KMS-11 (cell line): Measurements from ENCODE around the gene UBE2Z.
A peak's percentile ranks its signal among the peaks of the same experiment; 100 is the strongest.

Source experiments
- H2AFZ ChIP-seq: fragments of 200-600 bp; sonication (generic); 2 replicates; pipeline ENCODE4 v1.6.1; 2016; ENCODE audit warnings: antibody characterized with exemption, mixed run types, low read depth
- H3K27ac ChIP-seq: fragments of 200-600 bp; sonication (generic); 2 replicates; pipeline ENCODE4 v1.6.1; 2016; ENCODE audit warnings: mild to moderate bottlenecking, mixed run types
- H3K27me3 ChIP-seq: fragments of 200-600 bp; sonication (generic); 2 replicates; pipeline ENCODE4 v1.6.1; 2017; ENCODE audit warnings: mild to moderate bottlenecking, low read depth, mixed run types, moderate library complexity; ENCODE audit not compliant: insufficient read depth
- H3K36me3 ChIP-seq: fragments of 200-600 bp; sonication (generic); 2 replicates; pipeline ENCODE4 v1.6.1; 2017; ENCODE audit warnings: mild to moderate bottlenecking, mixed run types; ENCODE audit not compliant: insufficient read depth
- H3K4me1 ChIP-seq: fragments of 200-600 bp; sonication (generic); 2 replicates; pipeline ENCODE4 v1.6.1; 2016; ENCODE audit warnings: mild to moderate bottlenecking, low read depth, mixed run types; ENCODE audit not compliant: poor library complexity, severe bottlenecking
- H3K4me2 ChIP-seq: fragments of 200-600 bp; sonication (generic); 2 replicates; pipeline ENCODE4 v1.7.0; 2016; ENCODE audit warnings: mild to moderate bottlenecking, mixed run types
- H3K4me3 ChIP-seq: fragments of 200-600 bp; sonication (generic); IDR thresholded peaks from 2 replicates; pipeline ENCODE4 v1.6.1; 2017; ENCODE audit warnings: low read depth, low read length, mixed read lengths; ENCODE audit not compliant: insufficient read depth
- H3K79me2 ChIP-seq: fragments of 200-600 bp; sonication (generic); 2 replicates; pipeline ENCODE4 v1.6.1; 2016; ENCODE audit warnings: low read depth, mixed run types; ENCODE audit not compliant: insufficient read depth
- H3K9ac ChIP-seq: fragments of 200-600 bp; sonication (generic); 2 replicates; pipeline ENCODE4 v1.6.1; 2016; ENCODE audit warnings: mild to moderate bottlenecking, mixed run types
- H4K20me1 ChIP-seq: fragments of 200-600 bp; sonication (generic); 2 replicates; pipeline ENCODE4 v1.6.1; 2016; ENCODE audit warnings: mild to moderate bottlenecking, mixed run types; ENCODE audit not compliant: insufficient read depth
- CTCF ChIP-seq: fragments of 200-600 bp; sonication (generic); conservative IDR thresholded peaks from 2 replicates; pipeline ENCODE4 v1.6.1; 2017; ENCODE audit warnings: low read depth, mild to moderate bottlenecking, antibody characterized with exemption, low read length, moderate library complexity, mixed read lengths

UBE2Z gene

GRCh38 chr17:48907713-48908046 is 527 bp upstream of the UBE2Z start:
- peak overlapping the region; percentile 53; the same call in 1 of the 2 replicates for H2AFZ ChIP-seq
- H3K9ac ChIP-seq: peak overlapping the region; percentile 86
- no peak overlapping the region for H3K4me3 ChIP-seq
- H3K4me2 ChIP-seq: peak overlapping the region; percentile 86
- H3K27me3 ChIP-seq: no peaks in the 10 kb centered on the region
- peaks cover 38% of the 10 kb centered on the region for H3K79me2 ChIP-seq
- TF ChIP-seq CTCF: no peak
- peaks cover 3% of the 10 kb centered on the region; the same call in 1 of the 2 replicates for H3K36me3 ChIP-seq
- H3K27ac ChIP-seq: peak overlapping the region; percentile 90
- no peaks in the 10 kb centered on the region for H4K20me1 ChIP-seq
- H3K4me1 ChIP-seq: peaks cover 33% of the 10 kb centered on the region

- Histone ChIP-seq H3K36me3 (peaks cover 3% of the 10 kb centered on the region; the same call in 1 of the 2 replicates), H3K27ac (peak overlapping the region; percentile 90), H3K4me2 (peak overlapping the region; percentile 96), H3K79me2 (peaks cover 50% of the 10 kb centered on the region), H3K4me1 (peaks cover 46% of the 10 kb centered on the region), H2AFZ (peak overlapping the region; percentile 53; the same call in 1 of the 2 replicates), H3K9ac (peak overlapping the region; percentile 86), H4K20me1 (no peaks in the 10 kb centered on the region), H3K27me3 (no peaks in the 10 kb centered on the region), H3K4me3 (no peak overlapping the region)
- no peak for TF ChIP-seq CTCF
These were observed 717 bp downstream of the UBE2Z start for GRCh38 chr17:48908853-48909394.

DNA sequence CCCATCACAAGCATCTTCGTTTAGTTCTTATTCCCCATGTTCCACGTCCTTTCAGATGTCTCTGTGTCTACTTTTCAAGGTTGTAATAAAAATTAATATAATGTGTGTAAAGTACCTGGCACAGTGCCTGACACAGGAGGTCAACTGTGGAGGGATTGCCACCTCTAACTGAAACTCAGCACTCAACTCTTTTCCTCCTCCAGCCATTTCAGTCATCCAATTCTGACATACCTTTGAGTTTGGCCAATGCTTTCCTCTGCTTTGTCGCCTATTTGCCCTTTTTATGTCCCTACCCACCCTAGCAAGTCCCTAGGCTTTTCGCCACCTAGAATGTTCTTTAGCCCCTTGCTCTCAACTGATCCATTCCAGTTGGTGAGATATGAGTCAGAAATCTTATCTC is 1.6 kb downstream of the UBE2Z start:
- Histone ChIP-seq H3K36me3 (peaks cover 3% of the 10 kb centered on the region; the same call in 1 of the 2 replicates), H3K27ac (peak overlapping the region; percentile 90), H3K4me2 (peak overlapping the region; percentile 96), H3K4me3 (no peak overlapping the region), H3K4me1 (peaks cover 54% of the 10 kb centered on the region), H4K20me1 (no peaks in the 10 kb centered on the region), H3K9ac (peak overlapping the region; percentile 86), H3K79me2 (peaks cover 59% of the 10 kb centered on the region), H3K27me3 (no peaks in the 10 kb centered on the region), H2AFZ (no peak overlapping the region)
- TF ChIP-seq CTCF: no peak

DNA sequence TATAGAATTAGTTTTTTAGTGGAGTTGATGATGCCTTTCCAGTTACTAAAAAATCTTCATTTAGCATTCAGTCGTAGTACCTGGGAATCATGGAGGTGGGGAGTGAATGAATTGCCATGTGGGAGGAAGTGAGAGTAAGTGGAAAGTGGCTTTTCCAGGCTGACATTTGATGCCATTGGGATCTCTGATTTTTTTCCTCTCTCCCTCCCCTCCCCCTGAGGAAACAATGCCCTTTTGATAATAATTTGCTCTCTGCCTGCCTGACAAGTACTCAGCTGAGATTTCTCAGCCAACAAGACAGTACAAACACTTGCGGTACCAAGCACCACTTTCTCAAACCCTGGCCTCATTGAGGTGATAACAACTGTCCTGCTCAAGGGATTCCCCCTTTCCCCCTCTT is 2.2 kb downstream of the UBE2Z start:
- peaks cover 60% of the 10 kb centered on the region for H3K4me1 ChIP-seq
- H3K4me3 ChIP-seq: no peak overlapping the region
- no peak for TF ChIP-seq CTCF
- H2AFZ ChIP-seq: no peak overlapping the region
- H3K9ac ChIP-seq: no peak overlapping the region; the same call in 1 of the 2 replicates
- H4K20me1 ChIP-seq: no peaks in the 10 kb centered on the region
- H3K27me3 ChIP-seq: no peaks in the 10 kb centered on the region
- peak overlapping the region; percentile 96 for H3K4me2 ChIP-seq
- H3K36me3 ChIP-seq: peaks cover 3% of the 10 kb centered on the region; the same call in 1 of the 2 replicates
- H3K79me2 ChIP-seq: peaks cover 65% of the 10 kb centered on the region
- peak overlapping the region; percentile 90; the same call in 1 of the 2 replicates for H3K27ac ChIP-seq
